Activated T-cell treated with anti-CD3 and anti-CD28 coated beads, Interleukin-2, amount 50 U/mL, for 72 hours (primary cell): ENCODE results near the gene TANC1. TPM values are rescaled to one million over a fixed set of nuclear protein-coding genes. Genes with fewer than 3 reads are reported as not detected.

ENCODE experiments used
- ATAC-seq, 2 donors: fragments of 150-1000 bp; cut with Tn5 transposase; replicated peaks in 1 of 2; 2 replicates each; pipeline ENCODE4 v1.10.0; 2021; ENCODE audit warnings: moderate library complexity in 2 of 2, mild to moderate bottlenecking in 1 of 2
- DNase-seq, 2 donors: peaks; one replicate each; pipeline ENCODE4 v3.0.0; 2021 to 2022; ENCODE audit warnings: mixed read lengths in 1 of 2
- H3K27ac Mint-ChIP-seq: one replicate; pipeline ENCODE4 v1.8.0; 2022; ENCODE audit warnings: mild to moderate bottlenecking, moderate library complexity, mixed read lengths
- H3K27me3 Mint-ChIP-seq: one replicate; pipeline ENCODE4 v1.8.0; 2022; ENCODE audit warnings: low read depth, mixed read lengths
- H3K36me3 Mint-ChIP-seq, 2 donors: one replicate each; pipeline ENCODE4 v1.8.0; 2022; ENCODE audit warnings: mixed read lengths in 2 of 2, mild to moderate bottlenecking in 1 of 2; ENCODE audit not compliant: insufficient read depth in 2 of 2
- H3K4me1 Mint-ChIP-seq: one replicate; pipeline ENCODE4 v1.8.0; 2022; ENCODE audit warnings: low read depth, mixed read lengths
- H3K4me3 Mint-ChIP-seq, 2 donors: one replicate each; pipeline ENCODE4 v1.8.0; 2022; ENCODE audit warnings: mild to moderate bottlenecking in 2 of 2, mixed read lengths in 2 of 2, moderate library complexity in 2 of 2
- H3K9me3 Mint-ChIP-seq, 2 donors: one replicate each; pipeline ENCODE4 v1.8.0; 2022; ENCODE audit warnings: mixed read lengths in 2 of 2
- total RNA-seq, 2 donors: library from RNA; stranded (reverse); gene quantifications; one replicate each; pipeline ENCODE4 v1.2.3, GENCODE V29; 2022

The TANC1 gene
- total RNA-seq, 2 donors from 2014 or later: 0.35 to 1.6 TPM

- no peak overlapping the region for H3K4me3 Mint-ChIP-seq
- no peaks in the 10 kb centered on the region for H3K27me3 Mint-ChIP-seq
- no peaks in the 10 kb centered on the region for H3K4me1 Mint-ChIP-seq
- ATAC-seq (no peak), DNase-seq (no peak)
- no peaks in the 10 kb centered on the region for H3K36me3 Mint-ChIP-seq
- H3K9me3 Mint-ChIP-seq: no peaks in the 10 kb centered on the region
- H3K27ac Mint-ChIP-seq: no peak overlapping the region
These were observed 98.2 kb downstream of the TANC1 start for GRCh38 chr2:159066541-159067156.

- Mint-ChIP-seq H3K9me3 (no peaks in the 10 kb centered on the region), H3K27me3 (no peaks in the 10 kb centered on the region), H3K27ac (no peak overlapping the region), H3K36me3 (no peaks in the 10 kb centered on the region), H3K4me3 (no peak overlapping the region), H3K4me1 (no peaks in the 10 kb centered on the region)
- ATAC-seq (no peak), DNase-seq (no peak)
These were observed 99.5 kb downstream of the TANC1 start for GRCh38 chr2:159067971-159068370.

GRCh38 chr2:159069229-159069628 is 100.8 kb downstream of the TANC1 start:
- Mint-ChIP-seq H3K36me3 (no peaks in the 10 kb centered on the region), H3K4me3 (no peak overlapping the region), H3K4me1 (no peaks in the 10 kb centered on the region), H3K27me3 (no peaks in the 10 kb centered on the region), H3K27ac (no peak overlapping the region), H3K9me3 (no peaks in the 10 kb centered on the region)
- ATAC-seq (no peak), DNase-seq (no peak)

GRCh38 chr2:159070235-159070634 is 101.8 kb downstream of the TANC1 start:
- no peaks in the 10 kb centered on the region for H3K4me1 Mint-ChIP-seq
- no peaks in the 10 kb centered on the region for H3K9me3 Mint-ChIP-seq
- H3K27ac Mint-ChIP-seq: no peak overlapping the region
- H3K27me3 Mint-ChIP-seq: no peaks in the 10 kb centered on the region
- H3K36me3 Mint-ChIP-seq: no peaks in the 10 kb centered on the region
- no peak for ATAC-seq
- H3K4me3 Mint-ChIP-seq: no peak overlapping the region
- DNase-seq: no peak

- no peaks in the 10 kb centered on the region for H3K4me1 Mint-ChIP-seq
- H3K36me3 Mint-ChIP-seq: no peaks in the 10 kb centered on the region
- H3K9me3 Mint-ChIP-seq: no peaks in the 10 kb centered on the region
- no peak overlapping the region for H3K4me3 Mint-ChIP-seq
- DNase-seq: no peak
- no peak for ATAC-seq
- H3K27me3 Mint-ChIP-seq: no peaks in the 10 kb centered on the region
- no peak overlapping the region for H3K27ac Mint-ChIP-seq
These were observed 102.9 kb downstream of the TANC1 start for GRCh38 chr2:159071190-159071915.

- DNase-seq: no peak
- Mint-ChIP-seq H3K9me3 (no peaks in the 10 kb centered on the region), H3K36me3 (no peaks in the 10 kb centered on the region), H3K4me3 (no peak overlapping the region), H3K27ac (no peak overlapping the region), H3K27me3 (no peaks in the 10 kb centered on the region), H3K4me1 (no peaks in the 10 kb centered on the region)
- ATAC-seq: no peak
These were observed 104.4 kb downstream of the TANC1 start for GRCh38 chr2:159072795-159073194.

GRCh38 chr2:159073256-159073655 is 104.8 kb downstream of the TANC1 start:
- Mint-ChIP-seq H3K27ac (no peak overlapping the region), H3K27me3 (no peaks in the 10 kb centered on the region), H3K36me3 (no peaks in the 10 kb centered on the region), H3K9me3 (no peaks in the 10 kb centered on the region), H3K4me1 (no peaks in the 10 kb centered on the region), H3K4me3 (no peak overlapping the region)
- no peak for DNase-seq
- no peak for ATAC-seq

GRCh38 chr2:159074605-159075004 is 106.2 kb downstream of the TANC1 start:
- Mint-ChIP-seq H3K9me3 (no peaks in the 10 kb centered on the region), H3K4me3 (no peak overlapping the region), H3K27ac (no peak overlapping the region), H3K36me3 (no peaks in the 10 kb centered on the region), H3K4me1 (no peaks in the 10 kb centered on the region), H3K27me3 (no peaks in the 10 kb centered on the region)
- DNase-seq: no peak
- no peak for ATAC-seq

- H3K4me1 Mint-ChIP-seq: no peaks in the 10 kb centered on the region
- H3K27me3 Mint-ChIP-seq: no peaks in the 10 kb centered on the region
- H3K36me3 Mint-ChIP-seq: no peaks in the 10 kb centered on the region
- ATAC-seq (no peak), DNase-seq (no peak)
- H3K27ac Mint-ChIP-seq: no peak overlapping the region
- H3K4me3 Mint-ChIP-seq: no peak overlapping the region
- H3K9me3 Mint-ChIP-seq: no peaks in the 10 kb centered on the region
These were observed 107.3 kb downstream of the TANC1 start for GRCh38 chr2:159075727-159076126.

- no peaks in the 10 kb centered on the region for H3K36me3 Mint-ChIP-seq
- H3K27me3 Mint-ChIP-seq: no peaks in the 10 kb centered on the region
- no peaks in the 10 kb centered on the region for H3K4me1 Mint-ChIP-seq
- ATAC-seq (no peak), DNase-seq (no peak)
- H3K4me3 Mint-ChIP-seq: no peak overlapping the region
- H3K9me3 Mint-ChIP-seq: no peaks in the 10 kb centered on the region
- H3K27ac Mint-ChIP-seq: no peak overlapping the region
These were observed 107.8 kb downstream of the TANC1 start for GRCh38 chr2:159076241-159076640.

GRCh38 chr2:159077869-159078268 is 109.4 kb downstream of the TANC1 start:
- no peaks in the 10 kb centered on the region for H3K4me1 Mint-ChIP-seq
- ATAC-seq (no peak), DNase-seq (no peak)
- no peak overlapping the region for H3K4me3 Mint-ChIP-seq
- no peaks in the 10 kb centered on the region for H3K36me3 Mint-ChIP-seq
- no peaks in the 10 kb centered on the region for H3K27me3 Mint-ChIP-seq
- H3K27ac Mint-ChIP-seq: no peak overlapping the region
- H3K9me3 Mint-ChIP-seq: no peaks in the 10 kb centered on the region

GRCh38 chr2:159078443-159078842 is 110.0 kb downstream of the TANC1 start:
- no peaks in the 10 kb centered on the region for H3K4me1 Mint-ChIP-seq
- no peak overlapping the region for H3K27ac Mint-ChIP-seq
- H3K9me3 Mint-ChIP-seq: no peaks in the 10 kb centered on the region
- ATAC-seq (no peak), DNase-seq (no peak)
- no peak overlapping the region for H3K4me3 Mint-ChIP-seq
- H3K27me3 Mint-ChIP-seq: no peaks in the 10 kb centered on the region
- no peaks in the 10 kb centered on the region for H3K36me3 Mint-ChIP-seq

- no peak for DNase-seq
- H3K9me3 Mint-ChIP-seq: no peaks in the 10 kb centered on the region
- H3K4me3 Mint-ChIP-seq: no peak overlapping the region
- no peaks in the 10 kb centered on the region for H3K4me1 Mint-ChIP-seq
- no peak overlapping the region for H3K27ac Mint-ChIP-seq
- no peaks in the 10 kb centered on the region for H3K27me3 Mint-ChIP-seq
- no peaks in the 10 kb centered on the region for H3K36me3 Mint-ChIP-seq
- no peak for ATAC-seq
These were observed 112.2 kb downstream of the TANC1 start for GRCh38 chr2:159080641-159081040.

- Mint-ChIP-seq H3K27ac (no peak overlapping the region), H3K4me3 (no peak overlapping the region), H3K36me3 (no peaks in the 10 kb centered on the region), H3K27me3 (no peaks in the 10 kb centered on the region), H3K4me1 (peaks cover 10% of the 10 kb centered on the region), H3K9me3 (no peaks in the 10 kb centered on the region)
- no peak for DNase-seq
- no peak for ATAC-seq
These were observed 113.7 kb downstream of the TANC1 start for GRCh38 chr2:159082119-159082518.
